Vagina (tissue), 2 donors: ENCODE measurements around the gene RUNX3.

Experiments
- POLR2A ChIP-seq, 2 donors: fragments of 450-650 bp; IDR thresholded peaks; one replicate each; pipeline ENCODE4 v1.6.1; 2017; ENCODE audit warnings: antibody characterized with exemption in 2 of 2, mild to moderate bottlenecking in 2 of 2, moderate library complexity in 2 of 2
- POLR2AphosphoS5 ChIP-seq, 2 donors: sonication (generic); formaldehyde crosslinking; IDR thresholded peaks; one replicate each; pipeline ENCODE4 v1.9.0; 2017; ENCODE audit warnings: antibody characterized with exemption in 2 of 2, mild to moderate bottlenecking in 2 of 2, low read depth in 1 of 2; ENCODE audit not compliant: insufficient read depth in 1 of 2
- TF ChIP-seq, protein P1 (sequence below), 3 experiments: fragments of 450-650 bp in 2 of 3; fragments of 200-600 bp in 1 of 3; sonication (generic) in 1 of 3; IDR thresholded peaks; one replicate each; pipeline ENCODE4 v1.5.1; 2017 to 2019; ENCODE audit warnings: antibody characterized with exemption in 3 of 3, mild to moderate bottlenecking in 2 of 3, moderate library complexity in 2 of 3

DNA sequence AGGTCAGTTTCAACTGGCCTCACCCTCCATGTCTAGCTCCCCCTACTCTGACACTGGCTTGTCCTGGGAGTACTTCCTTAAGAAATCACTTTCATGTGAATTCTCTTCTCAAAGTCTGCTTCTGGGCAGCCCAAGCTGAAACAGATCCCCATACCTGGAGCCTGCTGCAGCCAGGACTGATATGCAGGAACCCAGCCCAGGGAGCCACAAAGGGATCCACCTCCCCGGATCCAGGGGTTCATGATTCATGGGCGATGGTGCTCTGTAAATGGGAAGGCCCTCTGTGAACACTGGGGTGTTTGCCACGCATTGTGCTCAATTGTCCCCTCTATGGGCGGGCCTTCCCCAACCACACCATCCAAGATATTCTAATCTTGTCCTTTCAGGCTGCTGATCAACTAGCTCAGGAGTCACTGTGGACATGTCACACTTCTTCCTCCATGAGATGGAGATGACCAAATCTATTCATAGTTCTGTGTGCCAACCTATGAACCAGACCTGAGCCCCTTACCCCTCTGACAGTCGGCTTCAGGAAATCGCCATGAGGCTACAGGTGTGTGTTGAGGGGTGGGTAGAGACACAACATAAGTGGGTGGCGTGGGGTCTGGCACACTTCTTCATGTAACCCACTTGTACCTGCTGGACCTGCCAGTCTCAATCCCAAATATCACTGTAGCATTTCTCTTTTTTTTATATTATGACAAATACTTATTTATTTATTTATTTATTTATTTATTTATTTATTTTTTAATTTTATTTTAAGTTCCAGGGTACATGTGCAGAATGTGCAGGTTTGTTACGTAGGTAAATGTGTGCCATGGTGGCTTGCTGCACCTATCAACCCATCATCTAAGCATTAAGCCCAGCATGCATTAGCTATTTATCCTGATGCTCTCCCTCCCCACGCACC is 41.8 kb downstream of the RUNX3 start:
- TF ChIP-seq, protein P1, sequence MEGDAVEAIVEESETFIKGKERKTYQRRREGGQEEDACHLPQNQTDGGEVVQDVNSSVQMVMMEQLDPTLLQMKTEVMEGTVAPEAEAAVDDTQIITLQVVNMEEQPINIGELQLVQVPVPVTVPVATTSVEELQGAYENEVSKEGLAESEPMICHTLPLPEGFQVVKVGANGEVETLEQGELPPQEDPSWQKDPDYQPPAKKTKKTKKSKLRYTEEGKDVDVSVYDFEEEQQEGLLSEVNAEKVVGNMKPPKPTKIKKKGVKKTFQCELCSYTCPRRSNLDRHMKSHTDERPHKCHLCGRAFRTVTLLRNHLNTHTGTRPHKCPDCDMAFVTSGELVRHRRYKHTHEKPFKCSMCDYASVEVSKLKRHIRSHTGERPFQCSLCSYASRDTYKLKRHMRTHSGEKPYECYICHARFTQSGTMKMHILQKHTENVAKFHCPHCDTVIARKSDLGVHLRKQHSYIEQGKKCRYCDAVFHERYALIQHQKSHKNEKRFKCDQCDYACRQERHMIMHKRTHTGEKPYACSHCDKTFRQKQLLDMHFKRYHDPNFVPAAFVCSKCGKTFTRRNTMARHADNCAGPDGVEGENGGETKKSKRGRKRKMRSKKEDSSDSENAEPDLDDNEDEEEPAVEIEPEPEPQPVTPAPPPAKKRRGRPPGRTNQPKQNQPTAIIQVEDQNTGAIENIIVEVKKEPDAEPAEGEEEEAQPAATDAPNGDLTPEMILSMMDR (IDR thresholded peaks at IDR 0.05) = no peak
- TF ChIP-seq POLR2A (IDR thresholded peaks at IDR 0.05) = no peak
- no peak for TF ChIP-seq POLR2AphosphoS5 (IDR thresholded peaks at IDR 0.05; ENCODE audit: insufficient read depth in 1 of 2, low read depth in 1 of 2)
